HG03025 (cell line): ENCODE results near the gene NRN1.
"Not testable (repeated sequence)": the region's sequence is repeated elsewhere in the genome, so short reads cannot be mapped to it uniquely, and the experiment has no call there.

ENCODE experiments used
- ATAC-seq: cut with Tn5 transposase; IDR thresholded peaks from one replicate; pipeline ENCODE4 v1.9.1; 2021; ENCODE audit warnings: mild to moderate bottlenecking, moderate library complexity; ENCODE audit not compliant: unreplicated experiment, low FRiP score

Gene NRN1

GRCh38 chr6:6006428-6007365 lies at the start of gene NRN1:
Gene NRN1 (minus strand): TSS chr6:6006925. CDS start chr6:6006749, 176 bp downstream.
- ATAC-seq = no peak

GRCh38 chr6:6052216-6052615 lies 45.5 kb upstream of the NRN1 start:
- no peak for ATAC-seq

GRCh38 chr6:6046716-6047115 lies 40.0 kb upstream of the NRN1 start:
- no peak for ATAC-seq

- ATAC-seq = no peak
Measured at GRCh38 chr6:6039946-6040509, 33.3 kb upstream of the NRN1 start.

- no peak for ATAC-seq
Measured at GRCh38 chr6:6037179-6037578, 30.5 kb upstream of the NRN1 start.

- ATAC-seq = no peak
Measured at GRCh38 chr6:6033858-6034257, 27.1 kb upstream of the NRN1 start.

GRCh38 chr6:6026513-6027205 lies 19.9 kb upstream of the NRN1 start:
- ATAC-seq = no peak

GRCh38 chr6:6025736-6026135 lies 19.0 kb upstream of the NRN1 start:
- no peak for ATAC-seq

- no peak for ATAC-seq
Measured at GRCh38 chr6:6024220-6024619, 17.5 kb upstream of the NRN1 start.

- not testable (repeated sequence) for ATAC-seq
Measured at GRCh38 chr6:6022841-6023240, 16.1 kb upstream of the NRN1 start.

GRCh38 chr6:6008648-6009421 lies 2.1 kb upstream of the NRN1 start:
- ATAC-seq = peak; percentile 62

GRCh38 chr6:6008089-6008647 lies 1.4 kb upstream of the NRN1 start:
- peak; percentile 11 for ATAC-seq

GRCh38 chr6:6007366-6008088 lies 802 bp upstream of the NRN1 start:
- no peak for ATAC-seq

GRCh38 chr6:6006006-6006427 lies 708 bp downstream of the NRN1 start:
- no peak for ATAC-seq

GRCh38 chr6:6005051-6006005 lies 1.4 kb downstream of the NRN1 start:
- ATAC-seq = no peak

- ATAC-seq = no peak
Measured at GRCh38 chr6:6004390-6004995, 2.2 kb downstream of the NRN1 start.

- no peak for ATAC-seq
Measured at GRCh38 chr6:6003621-6004366, 2.9 kb downstream of the NRN1 start.
